Neuronal stem cell (in vitro differentiated cells): ENCODE results near the gene STX10.
"Not testable (repeated sequence)": the region's sequence is repeated elsewhere in the genome, so short reads cannot be mapped to it uniquely, and the experiment has no call there.

Source experiments
- DNase-seq: peaks from one replicate; pipeline ENCODE4 v3.0.0-alpha.2; 2013; ENCODE audit warnings: low spot score
- H2AFZ ChIP-seq: one replicate; pipeline ENCODE4 v1.6.1; 2013; ENCODE audit warnings: mild to moderate bottlenecking, low read length, inconsistent platforms
- H2AK5ac ChIP-seq: 2 replicates; pipeline ENCODE4 v1.6.1; 2013; ENCODE audit warnings: low read depth, mild to moderate bottlenecking, inconsistent platforms, low read length, moderate library complexity, mixed read lengths
- H2BK120ac ChIP-seq: 2 replicates; pipeline ENCODE4 v1.6.1; 2013; ENCODE audit warnings: low read depth, mild to moderate bottlenecking, inconsistent platforms, low read length, moderate library complexity, mixed read lengths
- H2BK12ac ChIP-seq: one replicate; pipeline ENCODE4 v1.6.1; 2013; ENCODE audit warnings: low read length, inconsistent platforms
- H2BK15ac ChIP-seq: 2 replicates; pipeline ENCODE4 v1.6.1; 2013; ENCODE audit warnings: mild to moderate bottlenecking, low read length, inconsistent platforms, mixed read lengths
- H2BK5ac ChIP-seq: one replicate; pipeline ENCODE4 v1.6.1; 2013; ENCODE audit warnings: inconsistent platforms, mild to moderate bottlenecking, low read length, moderate library complexity
- H3K14ac ChIP-seq: one replicate; pipeline ENCODE4 v1.6.1; 2013; ENCODE audit warnings: low read length, inconsistent platforms
- H3K18ac ChIP-seq: 2 replicates; pipeline ENCODE4 v1.6.1; 2013; ENCODE audit warnings: low read length, inconsistent platforms
- H3K23ac ChIP-seq: 2 replicates; pipeline ENCODE4 v1.6.1; 2013; ENCODE audit warnings: low read depth, mild to moderate bottlenecking, mixed read lengths, low read length, inconsistent platforms; ENCODE audit not compliant: poor library complexity
- H3K27ac ChIP-seq: replicated peaks from 3 replicates; pipeline ENCODE4 v1.5.1; 2013; ENCODE audit warnings: low read length, inconsistent platforms
- H3K27me3 ChIP-seq, 3 experiments: 2 replicates each; pipeline ENCODE4 v1.6.1; 2013; ENCODE audit warnings: low read length in 3 of 3, mild to moderate bottlenecking in 2 of 3, inconsistent platforms in 1 of 3, low read depth in 1 of 3, mixed read lengths in 1 of 3, moderate library complexity in 1 of 3; ENCODE audit not compliant: control insufficient read depth in 3 of 3, insufficient read depth in 3 of 3
- H3K36me3 ChIP-seq, 2 donors: replicated peaks in 1 of 2; 2 replicates each; pipeline ENCODE4 v1.6.1; 2013; ENCODE audit warnings: low read length in 2 of 2; ENCODE audit not compliant: control insufficient read depth in 2 of 2, insufficient read depth in 2 of 2
- H3K4ac ChIP-seq: 2 replicates; pipeline ENCODE4 v1.6.1; 2013; ENCODE audit warnings: inconsistent platforms, mild to moderate bottlenecking, low read length, moderate library complexity
- H3K4me1 ChIP-seq, 2 donors: 1 replicate in 1 of 2; 2 replicates in 1 of 2; pipeline ENCODE4 v1.6.1; 2013; ENCODE audit warnings: low read length in 2 of 2, low read depth in 1 of 2; ENCODE audit not compliant: control insufficient read depth in 2 of 2, insufficient read depth in 1 of 2
- H3K4me2 ChIP-seq: one replicate; pipeline ENCODE4 v1.6.1; 2013; ENCODE audit warnings: mild to moderate bottlenecking, low read length, inconsistent platforms; ENCODE audit not compliant: insufficient read depth, poor library complexity, severe bottlenecking
- H3K4me3 ChIP-seq, 2 donors: 2 replicates each; pipeline ENCODE4 v1.5.1; 2013; ENCODE audit warnings: low read length in 2 of 2, mild to moderate bottlenecking in 2 of 2, inconsistent platforms in 1 of 2, moderate library complexity in 1 of 2
- H3K79me1 ChIP-seq: one replicate; pipeline ENCODE4 v1.6.1; 2013; ENCODE audit warnings: low read depth, mild to moderate bottlenecking, inconsistent platforms, low read length, moderate library complexity
- H3K9ac ChIP-seq: one replicate; pipeline ENCODE4 v1.6.1; 2013; ENCODE audit warnings: mild to moderate bottlenecking, low read depth, low read length, inconsistent platforms; ENCODE audit not compliant: poor library complexity
- H3K9me3 ChIP-seq, 2 donors: replicated peaks in 1 of 2; 2 replicates each; pipeline versions ENCODE3 to v1.6.1; 2013; ENCODE audit warnings: low read length in 2 of 2, mild to moderate bottlenecking in 2 of 2, inconsistent platforms in 1 of 2, low read depth in 1 of 2, mixed read lengths in 1 of 2, moderate library complexity in 1 of 2; ENCODE audit not compliant: control insufficient read depth in 2 of 2, insufficient read depth in 1 of 2
- H4K8ac ChIP-seq: one replicate; pipeline ENCODE4 v1.6.1; 2013; ENCODE audit warnings: low read depth, mild to moderate bottlenecking, inconsistent platforms, low read length, moderate library complexity
- H4K91ac ChIP-seq: one replicate; pipeline ENCODE4 v1.6.1; 2013; ENCODE audit warnings: low read length, low read depth, mild to moderate bottlenecking, inconsistent platforms; ENCODE audit not compliant: poor library complexity
- WGBS, 2 donors: extraction: QIAGEN DNeasy Blood & Tissue Kit; methylation state at CpG; one replicate each; pipeline ENCODE4 v1.1.7; 2013; ENCODE audit warnings: missing lambda C conversion rate in 2 of 2, mixed read lengths in 1 of 2; ENCODE audit not compliant: insufficient read length in 2 of 2, insufficient replicate concordance in 1 of 2; ENCODE audit errors: extremely low coverage in 2 of 2; 5-methylcytosine and 5-hydroxymethylcytosine counted together

STX10 gene

DNA sequence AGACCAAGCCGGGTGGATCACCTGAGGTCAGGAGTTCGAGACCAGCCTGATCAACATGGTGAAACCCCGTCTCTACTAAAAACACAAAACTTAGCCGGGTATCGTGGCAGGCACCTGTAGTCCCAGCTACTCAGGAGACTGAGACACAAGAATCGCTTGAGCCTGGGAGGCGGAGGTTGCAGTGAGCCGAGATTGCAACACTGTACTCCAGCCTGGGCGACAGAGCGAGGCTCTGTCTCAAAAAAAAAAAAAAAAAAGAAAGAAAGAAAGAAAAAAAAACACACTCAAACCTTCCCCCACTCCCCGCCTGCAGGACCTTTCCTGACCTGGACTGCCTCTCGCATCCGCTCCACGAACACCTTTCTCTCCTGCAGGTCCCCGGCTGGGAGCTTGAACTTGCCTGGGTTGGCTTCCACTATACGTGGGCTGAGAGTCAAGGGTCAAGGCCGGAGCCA lies 975 bp downstream of the STX10 start:
- H2BK12ac ChIP-seq, H4K91ac ChIP-seq, H3K27ac ChIP-seq, H3K4me1 ChIP-seq, H2BK120ac ChIP-seq, H3K14ac ChIP-seq, H2BK15ac ChIP-seq, H4K8ac ChIP-seq, H3K23ac ChIP-seq, H3K27me3 ChIP-seq, DNase-seq, H2AK5ac ChIP-seq, H3K4ac ChIP-seq, H3K9me3 ChIP-seq: not testable (repeated sequence)
- peak overlapping the region; percentile 69 to 94 for H3K4me3 ChIP-seq
- peak overlapping the region; percentile 84 for H3K4me2 ChIP-seq
- H2AFZ ChIP-seq: peak overlapping the region; percentile 94
- H3K18ac ChIP-seq: peak overlapping the region; percentile 96
- WGBS, 2 donors: no CpG with 5 or more reads among the region's 17 CpGs
- H3K79me1 ChIP-seq: peaks cover 13% of the 10 kb centered on the region
- peaks cover 5 to 20% of the 10 kb centered on the region in 2 donors for H3K36me3 ChIP-seq
- H3K9ac ChIP-seq: peak overlapping the region; percentile 87
- H2BK5ac ChIP-seq: peak overlapping the region; percentile 15

DNA sequence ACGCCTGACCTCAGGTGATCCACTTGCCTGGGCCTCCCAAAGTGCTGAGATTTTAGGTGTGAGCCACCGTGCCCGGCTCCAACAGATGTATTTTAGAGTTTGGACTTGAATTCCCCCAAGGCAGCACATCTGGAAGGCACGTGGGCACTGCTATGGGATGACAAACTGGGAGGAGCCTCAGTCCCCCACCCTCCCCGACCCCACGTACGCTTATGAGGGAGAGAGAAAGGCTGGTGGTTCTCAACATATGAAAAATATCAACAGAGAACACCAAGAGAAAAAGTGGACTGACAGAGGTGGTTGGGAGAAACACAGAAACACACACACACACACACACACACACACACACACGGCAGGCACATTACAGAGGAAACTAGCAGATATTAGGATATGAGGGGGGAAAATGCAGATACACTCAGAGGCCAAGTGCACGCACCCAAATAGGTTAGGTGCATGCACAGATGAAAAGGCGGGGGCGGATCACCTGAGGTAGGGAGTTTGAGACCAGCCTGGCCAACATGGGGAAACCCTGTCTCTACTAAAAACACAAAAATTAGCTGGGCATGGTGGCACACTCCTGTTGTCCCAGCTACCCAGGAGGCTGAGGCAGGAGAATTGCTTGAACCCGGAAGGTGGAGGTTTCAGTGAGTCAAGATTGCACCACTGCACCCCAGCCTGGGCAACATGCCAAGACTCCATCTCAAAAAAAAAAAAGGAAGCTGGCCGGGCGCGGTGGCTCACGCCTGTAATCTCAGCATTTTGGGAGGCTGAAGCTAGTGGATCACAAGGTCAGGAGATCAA lies 3.2 kb downstream of the STX10 start:
- H3K4me1 ChIP-seq: peaks cover 2 to 3% of the 10 kb centered on the region in 2 donors
- no peak overlapping the region for H3K4me2 ChIP-seq
- H3K79me1 ChIP-seq: peaks cover 5% of the 10 kb centered on the region
- no peak overlapping the region for H2BK12ac ChIP-seq
- no peak overlapping the region for H2AK5ac ChIP-seq
- no peaks in the 10 kb centered on the region for H3K27me3 ChIP-seq
- H3K4ac ChIP-seq: no peak overlapping the region
- WGBS, 2 donors: no CpG with 5 or more reads among the region's 16 CpGs
- no peak overlapping the region for H4K91ac ChIP-seq
- no peak overlapping the region for H4K8ac ChIP-seq
- no peak overlapping the region for H3K18ac ChIP-seq
- H3K14ac ChIP-seq: no peak overlapping the region
- H3K23ac ChIP-seq: no peak overlapping the region
- H2AFZ ChIP-seq: no peak overlapping the region
- no peaks in the 10 kb centered on the region for H3K9me3 ChIP-seq
- no peak overlapping the region for H3K9ac ChIP-seq
- H2BK120ac ChIP-seq: no peak overlapping the region
- H2BK5ac ChIP-seq: no peak overlapping the region
- H3K4me3 ChIP-seq: no peak overlapping the region
- H3K36me3 ChIP-seq: peaks cover 5 to 16% of the 10 kb centered on the region in 2 donors
- no peak overlapping the region for H3K27ac ChIP-seq
- DNase-seq: no peak
- no peak overlapping the region for H2BK15ac ChIP-seq

DNA sequence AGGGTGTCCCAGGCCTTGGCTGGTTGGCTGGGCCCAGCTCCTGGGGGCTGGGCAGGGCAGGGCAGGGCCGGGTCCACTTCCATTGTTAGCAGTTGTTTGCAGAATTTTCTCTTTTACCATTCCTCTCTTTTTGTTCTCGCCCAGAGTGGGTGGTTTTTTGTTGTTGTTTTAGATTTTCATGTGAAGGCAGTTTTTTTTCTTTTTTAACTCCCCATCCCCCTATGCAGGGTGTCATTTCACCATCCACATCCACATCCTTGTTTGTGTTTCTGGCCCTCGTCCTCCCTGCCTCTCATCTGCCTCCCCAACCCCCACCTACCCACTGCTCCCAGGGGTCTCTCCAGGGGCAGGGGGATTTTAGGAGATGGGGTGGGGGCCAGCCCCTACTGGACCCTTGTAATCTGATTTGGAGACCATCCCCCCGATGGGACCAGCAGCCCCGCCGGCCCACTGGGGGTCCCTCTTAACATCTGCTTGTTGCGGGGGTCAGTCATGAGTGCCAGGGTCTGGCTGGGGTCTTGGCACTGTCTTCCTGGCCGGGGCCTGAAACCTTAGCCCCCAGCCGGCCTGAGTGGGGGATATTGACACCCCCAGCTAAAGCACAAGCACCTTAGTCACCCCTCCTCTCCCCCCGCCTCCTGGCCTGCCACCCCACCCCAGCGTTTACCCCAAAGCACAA lies 10.4 kb downstream of the STX10 start:
- WGBS, 2 donors: no CpG with 5 or more reads among the region's 11 CpGs
- Histone ChIP-seq H2AK5ac (no peak overlapping the region), H3K23ac (no peak overlapping the region), H3K27me3 (no peaks in the 10 kb centered on the region), H2BK15ac (no peak overlapping the region), H3K4ac (no peak overlapping the region), H4K91ac (no peak overlapping the region), H3K79me1 (peaks cover 21% of the 10 kb centered on the region), H3K18ac (no peak overlapping the region), H3K4me2 (no peak overlapping the region), H3K27ac (no peak overlapping the region), H4K8ac (no peak overlapping the region), H3K14ac (no peak overlapping the region), H3K9me3 (no peaks in the 10 kb centered on the region), H3K9ac (no peak overlapping the region), H2AFZ (no peak overlapping the region), H3K4me3 (no peak overlapping the region), H3K4me1 (no peaks in the 10 kb centered on the region), H2BK5ac (no peak overlapping the region), H2BK12ac (no peak overlapping the region), H2BK120ac (no peak overlapping the region), H3K36me3 (peaks cover 42 to 62% of the 10 kb centered on the region in 2 donors)
- no peak for DNase-seq

- WGBS, 2 donors: no CpG with 5 or more reads among the region's 10 CpGs
- H3K23ac ChIP-seq: no peak overlapping the region
- H3K36me3 ChIP-seq: peaks cover 40 to 61% of the 10 kb centered on the region in 2 donors
- H4K8ac ChIP-seq: no peak overlapping the region
- no peak overlapping the region for H2BK15ac ChIP-seq
- H3K27me3 ChIP-seq: no peaks in the 10 kb centered on the region
- H3K79me1 ChIP-seq: peaks cover 27% of the 10 kb centered on the region
- H3K4me1 ChIP-seq: no peaks in the 10 kb centered on the region
- no peak overlapping the region for H3K14ac ChIP-seq
- no peak overlapping the region for H3K4me2 ChIP-seq
- H2BK120ac ChIP-seq: no peak overlapping the region
- H2BK12ac ChIP-seq: no peak overlapping the region
- no peak for DNase-seq
- no peak overlapping the region for H4K91ac ChIP-seq
- H3K4ac ChIP-seq: no peak overlapping the region
- H3K9ac ChIP-seq: no peak overlapping the region
- no peak overlapping the region for H3K18ac ChIP-seq
- no peaks in the 10 kb centered on the region for H3K9me3 ChIP-seq
- no peak overlapping the region for H3K4me3 ChIP-seq
- no peak overlapping the region for H2AFZ ChIP-seq
- no peak overlapping the region for H2AK5ac ChIP-seq
- H2BK5ac ChIP-seq: no peak overlapping the region
- no peak overlapping the region for H3K27ac ChIP-seq
These were observed 11.3 kb downstream of the STX10 start for GRCh38 chr19:13138916-13139198.
